Pancreas (tissue), 10 donors: ENCODE measurements around the gene ERRFI1. TPM values are rescaled to one million over a fixed set of nuclear protein-coding genes. Genes with fewer than 3 reads are reported as not detected.

Experiments used
- ATAC-seq, 4 donors: fragments of 200-7000 bp; cut with Tn5 transposase; one replicate each; pipeline versions ENCODE4 v1.8.0 to v1.9.1; 2020; ENCODE audit warnings: mild to moderate bottlenecking in 4 of 4, moderate library complexity in 4 of 4
- DNase-seq, 6 donors: peaks; one replicate each; pipeline ENCODE4 v3.0.0-alpha.2; 2020
- FAIRE-seq: peaks from 2 replicates; lab custom pipeline; 2012; peaks lifted over from hg19 to GRCh38; lab: Jason Lieb, UNC
- H3K27ac ChIP-seq, 4 donors: fragments of 200-600 bp; sonication (generic); 1 replicate in 3 of 4; 2 replicates in 1 of 4; pipeline versions ENCODE4 v1.5.0 to v1.8.0; 2020
- H3K27me3 ChIP-seq, 4 donors: fragments of 200-600 bp; one replicate each; pipeline ENCODE4 v1.8.0; 2021
- H3K36me3 ChIP-seq, 3 donors: fragments of 200-600 bp; sonication (generic) in 1 of 3; one replicate each; pipeline versions ENCODE4 v1.5.0 to v1.8.0; 2020 to 2021
- H3K4me1 ChIP-seq, 3 donors: fragments of 200-600 bp; one replicate each; pipeline ENCODE4 v1.8.0; 2021
- H3K4me3 ChIP-seq, 4 donors: fragments of 200-600 bp; sonication (generic) in 2 of 4; one replicate each; pipeline versions ENCODE4 v1.5.0 to v1.8.0; 2020 to 2021
- H3K9me3 ChIP-seq, 4 donors: fragments of 200-600 bp; one replicate each; pipeline ENCODE4 v1.8.0; 2021
- CTCF ChIP-seq, 4 donors: fragments of 200-600 bp; sonication (generic) in 3 of 4; IDR thresholded peaks; one replicate each; pipeline versions ENCODE4 v1.5.0 to v1.8.0; 2021; ENCODE audit warnings: antibody characterized with exemption in 4 of 4
- WGBS, 2 donors: extraction: QIAGEN DNeasy Blood & Tissue Kit; methylation state at CpG; one replicate each; pipeline ENCODE4 v1.1.7; 2013; 5-methylcytosine and 5-hydroxymethylcytosine counted together
- intact Hi-C, 3 donors: fragments of 100-400 bp; cut with DNase I; formaldehyde crosslinking; loops; one replicate each; pipeline versions ENCODE4 v1.11.1 to v1.14.2; 2022
- polyA plus RNA-seq, 2 donors: library from polyadenylated mRNA; stranded (reverse); fragments of 200-250 nt; gene quantifications; one replicate each; pipeline ENCODE4 v1.2.3, GENCODE V29; 2013
- total RNA-seq, 6 donors: library from RNA; stranded (reverse); fragmentation: NEBNext Ultra II Directional in 4 of 6; extraction: Animal tissue kit (Norgen Biotek cat#: 25700) in 4 of 6; gene quantifications; one replicate each; pipeline versions ENCODE4 v1.2.1 to v1.2.4, GENCODE V29; 2021 to 2023
- donor health status: healthy with polysubstance abuse.
- donor health status: DM: no; HTN: no; CAD: no; lungs with moderate emphysema.
- donor health status: DM: no; HTN: no; CAD: no.
- donor health status: control.
- donor health status: control.
- donor health status: Bipolar disorder and iron deficiency.
- donor health status: DM: yes; HTN: yes; CAD: no.
- donor health status: DM: no; HTN: no; CAD: no.
- donor health status: DM: no; HTN: no; CAD: no.
- donor health status: DM: yes; HTN: yes; CAD: no.

The ERRFI1 gene
- total and polyA plus RNA-seq, 8 donors = 36.4 to 392 (median 101) TPM

GRCh38 chr1:8017495-8018197, 8.5 kb downstream of the ERRFI1 start:
- H3K4me1 ChIP-seq = peaks cover 33 to 73% (median 34%) of the 10 kb centered on the region in 3 donors
- no peaks in the 10 kb centered on the region for H3K27me3 ChIP-seq
- peak overlapping the region in 3 of 4 donors; percentile 1 to 99 (median 99) for H3K27ac ChIP-seq
- H3K4me3 ChIP-seq = peak overlapping the region in 1 of 4 donors; percentile 11
- TF ChIP-seq CTCF (IDR thresholded peaks at IDR 0.05) = no peak
- intact Hi-C loops = no loop called here
- FAIRE-seq (no peak), ATAC-seq (peak in 1 of 4 donors; percentile 4), DNase-seq (peak in 1 of 6 donors; percentile 35)
- 17 to 25% methylated on average over 5 of the region's 5 CpGs for WGBS, 2 donors
- peaks cover 0 to 55% (median 27%) of the 10 kb centered on the region in 3 donors for H3K36me3 ChIP-seq
- H3K9me3 ChIP-seq = no peaks in the 10 kb centered on the region

GRCh38 chr1:8016895-8017241, 9.2 kb downstream of the ERRFI1 start:
- H3K4me3 ChIP-seq = peak overlapping the region in 1 of 4 donors; percentile 11
- H3K27me3 ChIP-seq = no peaks in the 10 kb centered on the region
- TF ChIP-seq CTCF (IDR thresholded peaks at IDR 0.05) = no peak
- intact Hi-C loops = no loop called here
- DNase-seq = no peak
- ATAC-seq = no peak
- peaks cover 38 to 66% (median 41%) of the 10 kb centered on the region in 3 donors for H3K4me1 ChIP-seq
- peaks cover 0 to 61% (median 27%) of the 10 kb centered on the region in 3 donors for H3K36me3 ChIP-seq
- H3K27ac ChIP-seq = peak overlapping the region in 3 of 4 donors; percentile 23 to 99 (median 99)
- no peaks in the 10 kb centered on the region for H3K9me3 ChIP-seq
- FAIRE-seq = no peak

- DNase-seq = peak in 1 of 6 donors; percentile 31
- no peaks in the 10 kb centered on the region for H3K9me3 ChIP-seq
- peaks cover 43 to 61% (median 45%) of the 10 kb centered on the region in 3 donors for H3K4me1 ChIP-seq
- H3K4me3 ChIP-seq = peak overlapping the region in 1 of 4 donors; percentile 11
- H3K27me3 ChIP-seq = no peaks in the 10 kb centered on the region
- intact Hi-C loops = no loop called here
- 19 to 24% methylated on average over 4 of the region's 4 CpGs for WGBS, 2 donors
- FAIRE-seq = no peak
- no peak for TF ChIP-seq CTCF (IDR thresholded peaks at IDR 0.05)
- ATAC-seq = peak in 3 of 4 donors; percentile 2 to 4 (median 2)
- peak overlapping the region; percentile 16 to 99 (median 61) for H3K27ac ChIP-seq
- H3K36me3 ChIP-seq = peaks cover 0 to 66% (median 27%) of the 10 kb centered on the region in 3 donors
Measured at GRCh38 chr1:8016210-8016894, 9.8 kb downstream of the ERRFI1 start.

GRCh38 chr1:8015809-8016165, 10.3 kb downstream of the ERRFI1 start:
- peaks cover 43 to 55% (median 47%) of the 10 kb centered on the region in 3 donors for H3K4me1 ChIP-seq
- 6 to 11% methylated on average over 2 of the region's 2 CpGs for WGBS, 2 donors
- peak overlapping the region in 1 of 4 donors; percentile 11 for H3K4me3 ChIP-seq
- DNase-seq = peak in 1 of 6 donors; percentile 48
- no peak for TF ChIP-seq CTCF (IDR thresholded peaks at IDR 0.05)
- H3K27ac ChIP-seq = peak overlapping the region; percentile 16 to 99 (median 61)
- H3K36me3 ChIP-seq = peaks cover 0 to 70% (median 32%) of the 10 kb centered on the region in 3 donors
- intact Hi-C loops = no loop called here
- ATAC-seq = peak in 3 of 4 donors; percentile 42 to 55 (median 53)
- H3K9me3 ChIP-seq = no peaks in the 10 kb centered on the region
- no peaks in the 10 kb centered on the region for H3K27me3 ChIP-seq
- no peak for FAIRE-seq
